Activated CD8-positive, alpha-beta memory T cell treated with anti-CD3 and anti-CD28 coated beads for 24 hours (primary cell): ENCODE measurements around the gene SULT6B1.
"Not testable (repeated sequence)": the region's sequence is repeated elsewhere in the genome, so short reads cannot be mapped to it uniquely, and the experiment has no call there.

Experiments used
- DNase-seq: peaks from one replicate; pipeline ENCODE4 v3.0.0-alpha.2; 2020

Gene SULT6B1, protein sequence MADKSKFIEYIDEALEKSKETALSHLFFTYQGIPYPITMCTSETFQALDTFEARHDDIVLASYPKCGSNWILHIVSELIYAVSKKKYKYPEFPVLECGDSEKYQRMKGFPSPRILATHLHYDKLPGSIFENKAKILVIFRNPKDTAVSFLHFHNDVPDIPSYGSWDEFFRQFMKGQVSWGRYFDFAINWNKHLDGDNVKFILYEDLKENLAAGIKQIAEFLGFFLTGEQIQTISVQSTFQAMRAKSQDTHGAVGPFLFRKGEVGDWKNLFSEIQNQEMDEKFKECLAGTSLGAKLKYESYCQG

DNA sequence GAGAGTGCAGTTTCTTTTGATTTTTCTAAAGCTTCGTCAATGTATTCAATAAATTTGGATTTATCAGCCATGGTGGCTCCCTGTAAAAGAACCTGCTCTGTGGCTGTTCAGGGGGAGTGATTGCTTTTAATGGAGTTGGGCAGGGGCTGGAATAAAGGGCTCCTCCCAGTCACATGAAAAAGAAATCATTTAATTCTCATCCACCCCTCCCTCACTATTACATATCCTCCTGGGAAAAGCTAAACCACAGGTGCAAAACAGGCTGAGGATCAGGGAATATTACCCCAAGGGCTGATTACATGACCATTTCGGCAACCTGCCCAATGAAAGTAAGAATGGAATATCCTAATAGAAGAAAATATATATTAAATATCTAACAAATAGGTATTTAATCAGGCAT lies at the start of gene SULT6B1:
TSS of gene SULT6B1 (minus strand) at position 101 of the 400 bp plus-strand sequence. CDS start at position 71, 30 bp downstream.
- DNase-seq: no peak

DNA sequence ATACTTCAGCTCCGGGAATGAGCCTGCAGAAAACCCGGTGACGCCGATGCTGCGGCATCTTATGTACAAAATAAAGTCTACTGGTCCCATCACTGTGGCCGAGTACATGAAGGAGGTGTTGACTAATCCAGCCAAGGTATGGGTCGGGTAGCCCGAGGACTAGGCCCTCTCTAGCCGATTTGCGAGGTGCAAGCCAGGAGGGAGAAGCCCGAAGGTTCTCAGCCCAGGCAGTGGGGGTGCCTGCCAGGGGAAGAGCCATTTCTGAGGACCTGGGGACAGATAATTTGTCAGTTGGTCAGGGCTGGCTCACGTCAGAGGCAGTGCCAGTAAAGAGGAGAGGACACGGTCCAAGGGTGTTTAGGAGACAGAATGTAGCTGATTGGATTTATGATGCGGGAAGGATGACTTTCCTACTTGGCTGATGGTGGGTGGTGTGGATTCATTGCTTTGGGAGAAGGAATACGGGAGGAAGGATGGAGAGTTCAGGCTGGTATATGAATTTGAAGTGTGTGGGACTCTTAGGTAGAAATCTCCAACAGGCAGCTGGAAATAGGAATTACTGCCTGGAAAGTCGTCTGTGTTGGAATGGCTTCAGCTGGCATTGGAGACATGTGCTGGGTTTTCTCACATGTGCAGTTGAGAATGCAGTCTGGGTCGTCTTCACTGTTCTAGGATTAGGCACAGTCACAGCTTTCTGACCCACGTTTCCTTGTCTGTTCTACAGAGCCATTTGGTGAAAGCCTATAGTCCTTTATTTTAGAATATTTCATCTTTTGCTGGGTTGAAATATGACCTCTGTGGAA lies 43.9 kb upstream of the SULT6B1 start:
- peak; percentile 66 for DNase-seq

DNA sequence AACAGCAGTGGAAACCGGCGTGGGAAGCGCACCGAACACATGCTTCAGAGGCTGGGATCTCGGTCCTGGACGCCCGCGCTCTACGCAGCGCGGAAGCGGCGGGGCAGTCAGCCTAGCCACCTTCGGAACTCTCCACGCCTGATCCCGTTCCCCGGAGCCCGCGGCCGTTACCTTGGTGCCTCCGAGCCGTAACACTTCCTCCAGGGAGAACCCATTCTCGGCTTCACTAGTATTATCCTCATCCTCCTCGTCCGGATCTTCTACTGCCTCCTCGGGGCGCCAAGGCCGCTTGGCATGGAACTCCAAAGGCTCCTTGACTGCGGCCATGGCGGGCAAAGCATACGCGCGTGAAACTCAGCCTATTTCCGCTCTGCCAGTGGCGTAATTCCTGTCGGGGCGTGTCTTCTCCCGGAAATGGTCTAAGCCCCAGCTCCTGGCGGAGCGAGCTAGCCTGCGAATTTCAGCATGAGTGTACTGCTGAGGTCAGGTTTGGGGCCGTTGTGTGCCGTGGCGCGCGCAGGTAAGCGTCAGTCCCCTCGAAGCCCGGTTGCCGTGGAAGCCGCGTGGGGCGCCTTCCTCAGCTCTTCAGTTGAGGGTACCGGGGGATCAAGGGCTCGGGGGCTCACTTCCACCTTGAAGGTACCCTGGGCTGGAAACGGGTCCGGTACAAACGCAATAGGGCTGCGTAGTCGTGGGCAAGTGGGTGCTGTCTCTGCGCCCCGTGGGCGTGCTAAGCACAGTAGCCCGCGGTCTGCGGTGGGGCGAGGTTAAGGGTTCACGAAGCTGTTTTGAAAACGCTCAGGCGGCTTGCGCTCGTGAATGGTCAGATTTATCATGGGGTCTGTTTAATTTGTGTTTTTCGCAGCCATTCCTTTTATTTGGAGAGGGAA lies 43.0 kb upstream of the SULT6B1 start, which contains the start of the genes CEBPZ and NDUFAF7:
TSS of gene CEBPZ (minus strand) at position 356 of the 890 bp plus-strand sequence. CDS start at position 327, 29 bp downstream.
TSS of gene NDUFAF7 (plus strand) at position 418 of the 890 bp plus-strand sequence. CDS start at position 466, 48 bp downstream.
- peak; percentile 94 for DNase-seq

DNA sequence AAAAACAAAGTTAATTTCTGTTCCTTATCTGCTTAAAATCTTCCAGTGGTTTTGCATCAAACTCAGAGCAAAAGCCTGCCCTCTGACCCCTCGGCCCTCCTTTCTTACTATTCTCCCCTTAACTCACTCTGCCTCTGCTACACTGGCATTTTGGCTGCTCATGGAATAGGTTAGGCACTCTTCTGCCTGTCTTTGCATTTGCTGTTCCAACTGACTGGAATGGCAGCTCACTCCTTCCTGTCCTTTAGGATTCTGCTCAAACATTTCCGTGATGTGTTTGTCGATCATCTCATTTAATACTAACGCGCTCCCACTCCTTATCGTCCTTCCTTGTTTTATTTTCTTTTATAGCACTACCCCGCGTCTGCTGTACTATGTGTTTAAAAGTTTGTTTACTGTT lies 42.1 kb upstream of the SULT6B1 start:
- no peak for DNase-seq

DNA sequence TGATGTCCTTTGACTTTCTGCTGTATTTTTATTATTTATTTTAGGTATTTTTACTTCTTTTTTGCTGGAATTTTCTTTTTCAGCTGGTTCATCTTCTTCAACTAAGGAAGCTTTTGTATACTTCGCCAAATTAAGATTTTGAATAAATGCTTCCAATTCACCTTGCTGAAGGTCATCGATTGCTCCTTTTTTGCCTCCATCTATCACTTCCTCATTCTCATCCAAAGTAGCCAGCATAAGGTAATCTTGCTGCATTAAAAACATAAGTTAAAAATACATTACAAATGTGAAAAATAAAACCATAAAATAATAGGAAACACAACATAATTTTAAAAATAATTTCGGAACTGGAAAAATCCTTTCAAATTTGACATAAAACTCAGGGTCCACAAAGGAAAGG lies 40.3 kb upstream of the SULT6B1 start:
- no peak for DNase-seq

DNA sequence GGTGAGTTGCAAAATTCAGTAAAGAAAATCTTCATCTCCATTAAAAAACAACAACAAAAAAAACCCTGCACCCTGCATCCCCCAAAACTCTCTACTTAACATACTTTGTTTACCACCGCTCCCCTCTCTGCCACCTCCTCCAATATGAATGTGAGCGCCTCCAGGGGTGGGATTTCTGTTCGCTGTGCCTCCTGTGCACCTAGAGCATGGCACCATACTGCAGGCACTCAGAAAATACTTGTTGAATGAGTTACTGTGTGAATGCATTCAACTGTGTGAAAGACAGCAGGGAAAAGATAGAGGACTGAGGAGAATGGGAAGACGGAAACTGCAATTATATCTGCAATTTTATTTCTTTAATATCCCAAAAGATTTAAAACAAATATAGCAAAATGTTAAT lies 38.4 kb upstream of the SULT6B1 start:
- DNase-seq: no peak

DNA sequence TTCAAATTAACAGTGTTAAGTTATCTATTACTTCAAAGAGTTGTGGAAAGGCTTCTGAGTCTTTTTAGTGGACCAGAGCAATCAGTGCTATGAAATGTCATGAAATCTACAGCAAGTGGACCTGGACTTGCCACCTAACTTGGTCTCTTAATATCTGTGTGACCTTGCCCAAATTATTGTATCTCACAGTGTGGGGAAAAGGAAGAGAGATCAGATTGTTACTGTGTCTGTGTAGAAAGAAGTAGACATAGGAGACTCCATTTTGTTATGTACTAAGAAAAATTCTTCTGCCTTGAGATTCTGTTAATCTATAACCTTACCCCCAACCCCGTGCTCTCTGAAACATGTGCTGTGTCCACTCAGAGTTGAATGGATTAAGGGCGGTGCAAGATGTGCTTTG lies 36.7 kb upstream of the SULT6B1 start:
- not testable (repeated sequence) for DNase-seq

DNA sequence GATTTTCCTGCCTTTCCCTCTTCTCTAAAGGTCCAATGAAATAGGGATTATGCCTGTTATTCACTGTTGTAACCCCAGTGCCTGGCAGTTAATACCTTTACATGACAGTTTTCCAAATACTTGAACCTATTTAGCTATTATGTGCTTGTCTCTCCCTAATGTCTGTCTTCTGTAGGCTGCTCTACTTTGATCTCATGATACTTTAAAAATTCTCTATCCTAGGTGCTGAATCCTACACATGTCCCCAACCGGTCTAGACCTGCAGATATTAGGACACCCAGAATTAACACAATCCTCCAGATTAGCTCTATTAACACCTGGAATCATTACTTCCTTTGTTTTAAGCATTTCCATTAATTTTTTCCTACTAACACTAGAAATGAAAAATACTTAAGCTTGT lies 35.6 kb upstream of the SULT6B1 start:
- no peak for DNase-seq

DNA sequence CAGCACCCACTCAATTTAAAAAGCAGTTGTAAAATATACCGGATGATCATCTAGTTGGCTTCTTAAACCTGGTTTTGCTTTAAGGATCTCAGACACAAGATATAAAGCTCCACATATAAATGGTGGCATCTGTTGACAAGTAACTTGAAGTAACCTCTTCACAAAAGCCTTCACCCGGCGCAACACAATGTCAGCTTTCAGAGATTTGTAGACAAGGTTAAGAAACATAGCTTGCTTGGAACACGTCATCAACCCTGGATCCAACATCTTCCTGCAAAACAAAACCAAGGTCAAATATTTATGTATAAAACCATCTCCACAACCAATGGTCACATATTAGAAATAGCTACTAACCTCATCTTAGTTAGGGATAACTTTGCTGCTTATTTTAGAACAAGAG lies 34.7 kb upstream of the SULT6B1 start:
- DNase-seq: no peak

DNA sequence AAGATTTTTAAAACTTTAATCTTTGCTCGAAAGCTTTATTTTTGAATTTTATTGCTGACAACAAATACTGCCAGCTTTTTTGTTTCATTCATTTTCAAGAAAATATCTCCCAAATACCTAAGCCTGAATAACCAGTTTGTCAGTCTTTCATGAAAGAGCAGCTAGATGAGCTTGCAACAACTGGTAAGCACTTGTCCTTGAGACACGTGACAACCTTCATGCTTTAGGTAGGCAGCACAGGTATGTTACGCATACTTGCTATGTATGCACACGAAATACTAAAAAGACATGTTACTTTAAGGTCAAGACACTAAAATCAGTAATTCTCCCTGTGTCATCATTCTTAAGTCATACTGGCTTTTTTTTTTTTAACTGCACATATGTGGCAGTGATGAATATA lies 30.6 kb upstream of the SULT6B1 start:
- no peak for DNase-seq

DNA sequence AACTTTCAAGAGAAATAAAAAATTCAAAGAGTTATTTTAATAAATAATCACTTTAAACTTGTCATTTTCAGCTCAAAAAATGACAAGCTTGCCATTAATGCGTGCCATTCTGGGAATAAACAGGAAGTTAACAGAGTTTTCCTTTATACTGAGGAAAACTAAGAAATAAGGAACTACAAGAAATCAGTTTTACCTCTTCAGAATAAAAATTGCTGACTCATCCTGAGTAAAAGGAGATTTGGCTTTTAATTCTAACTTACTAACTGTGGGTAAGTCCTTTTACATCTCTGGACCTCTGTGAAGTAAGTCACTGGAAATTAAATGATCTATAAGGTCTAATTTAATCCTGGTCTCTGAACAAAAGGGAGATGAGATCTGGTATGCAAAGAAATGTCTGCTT lies 26.8 kb upstream of the SULT6B1 start:
- no peak for DNase-seq

DNA sequence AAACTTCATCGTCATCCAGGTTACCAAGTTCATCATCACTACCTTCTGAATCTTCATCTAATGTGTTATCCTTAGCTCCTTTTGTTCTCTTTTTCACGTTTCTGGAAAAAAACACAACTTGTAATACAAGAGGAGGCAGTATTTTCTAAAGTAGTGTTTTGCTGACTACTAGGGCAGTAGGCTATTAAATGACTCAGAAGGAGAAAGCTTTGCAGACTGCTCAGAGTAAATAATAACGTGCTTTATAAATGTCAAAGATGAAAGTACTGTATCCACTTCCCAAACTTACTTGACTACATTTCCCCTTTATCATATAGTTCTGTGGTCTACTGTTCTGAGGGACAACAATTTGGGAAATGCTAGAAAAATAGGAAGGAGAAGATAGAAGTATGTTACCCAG lies 23.5 kb upstream of the SULT6B1 start:
- no peak for DNase-seq

DNA sequence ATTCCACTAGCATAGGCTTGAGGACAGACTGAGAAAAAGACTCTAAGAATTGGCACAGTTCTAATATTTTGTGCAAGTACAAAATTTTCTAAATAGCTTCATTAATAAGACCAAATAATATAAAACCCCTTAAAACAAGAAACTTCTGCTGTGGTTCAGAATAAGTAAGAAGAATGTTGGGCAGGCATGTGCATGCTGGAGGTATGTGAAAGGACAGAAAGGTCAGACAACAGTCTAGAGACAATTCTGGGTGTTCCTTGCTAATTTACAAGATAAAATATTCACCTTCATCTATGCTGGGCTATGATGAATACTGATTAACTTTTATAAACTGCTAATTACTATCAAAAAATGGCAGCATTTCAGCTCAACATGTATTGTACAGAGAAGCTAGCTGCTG lies 22.7 kb upstream of the SULT6B1 start:
- DNase-seq: no peak

DNA sequence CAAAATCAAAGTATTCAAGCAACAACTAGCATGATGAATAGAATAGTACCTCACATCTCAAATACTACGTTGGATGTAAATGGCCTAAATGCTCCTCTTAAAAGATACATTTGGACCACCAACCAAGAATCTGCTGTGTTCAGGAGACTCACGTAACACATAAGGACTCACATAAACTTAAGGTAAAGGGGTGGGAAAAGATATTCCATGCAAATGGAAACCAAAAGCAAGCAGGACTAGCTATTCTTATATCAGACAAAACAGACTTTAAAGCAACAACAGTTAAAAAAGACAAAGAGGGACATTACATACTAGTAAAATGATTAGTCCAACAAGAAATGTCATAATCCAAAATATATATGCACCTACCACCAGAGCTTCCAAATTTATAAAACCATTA lies 18.3 kb upstream of the SULT6B1 start:
- DNase-seq: not testable (repeated sequence)

DNA sequence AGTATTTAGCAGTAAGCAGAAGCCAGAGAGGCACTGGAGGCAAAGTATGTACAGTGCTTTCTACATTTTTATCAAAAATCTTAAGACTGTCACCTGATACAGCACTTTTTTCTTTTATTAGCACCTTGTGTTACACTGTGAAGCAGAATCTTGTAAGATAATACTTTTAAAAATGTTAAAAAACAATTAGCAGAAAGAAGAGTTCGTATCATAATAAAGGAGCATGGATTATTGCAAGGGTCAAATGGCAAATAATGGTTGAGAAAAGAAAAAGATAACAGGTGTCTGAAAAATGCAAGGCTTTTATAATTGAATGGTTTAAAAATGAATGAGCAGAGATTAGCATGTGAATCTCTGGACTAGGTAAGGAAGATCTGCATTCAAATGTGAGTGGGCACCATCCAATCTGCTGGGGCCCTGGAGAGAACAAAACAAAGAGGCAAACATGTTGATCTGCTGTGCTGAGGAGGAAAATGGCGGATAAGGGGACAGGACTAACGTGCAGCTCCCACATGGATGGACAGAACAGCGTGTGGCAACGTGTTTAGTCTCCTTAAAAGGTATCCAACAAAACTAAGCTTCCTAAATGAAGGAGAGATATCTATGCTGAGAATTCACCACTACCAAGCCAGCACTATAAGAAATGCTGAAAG lies 17.3 kb upstream of the SULT6B1 start:
- no peak for DNase-seq

DNA sequence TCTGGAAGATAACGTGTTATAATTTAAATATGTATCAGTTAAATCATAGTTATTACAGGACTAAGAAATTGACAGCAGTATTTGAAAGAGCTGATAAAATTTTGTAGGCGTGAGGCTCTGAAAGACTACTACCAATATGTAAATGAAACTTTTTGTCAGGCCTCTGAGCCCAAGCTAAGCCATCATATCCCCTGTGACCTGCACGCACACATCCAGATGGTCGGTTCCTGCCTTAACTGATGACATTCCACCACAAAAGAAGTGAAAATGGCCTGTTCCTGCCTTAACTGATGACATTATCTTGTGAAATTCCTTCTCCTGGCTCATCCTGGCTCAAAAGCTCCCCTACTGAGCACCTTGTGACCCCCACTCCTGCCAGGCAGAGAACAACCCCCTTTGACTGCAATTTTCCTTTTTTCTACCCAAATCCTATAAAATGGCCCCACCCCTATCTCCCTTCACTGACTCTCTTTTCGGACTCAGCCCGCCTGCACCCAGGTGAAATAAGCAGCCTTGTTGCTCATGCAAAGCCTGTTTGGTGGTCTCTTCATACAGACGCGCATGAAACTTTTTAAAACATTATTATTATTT lies 16.7 kb upstream of the SULT6B1 start:
- not testable (repeated sequence) for DNase-seq

DNA sequence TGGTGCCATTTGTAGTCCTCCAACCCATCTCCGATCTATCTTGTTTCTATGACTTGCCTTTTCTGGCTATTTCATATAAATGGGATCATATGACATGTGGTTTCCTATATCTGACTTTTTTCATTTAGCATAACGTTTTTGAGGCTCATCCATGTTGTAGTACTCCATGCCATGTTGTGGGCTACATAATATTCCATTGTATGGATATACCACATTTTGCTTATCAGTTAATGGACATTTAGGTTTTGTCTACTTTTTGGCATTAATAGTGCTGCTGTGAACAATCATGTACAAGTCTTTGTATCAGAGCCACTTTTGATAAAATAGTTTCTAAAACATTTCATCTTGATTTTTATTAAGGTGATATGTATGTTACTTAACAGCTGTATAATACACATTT lies 15.2 kb upstream of the SULT6B1 start:
- DNase-seq: no peak

DNA sequence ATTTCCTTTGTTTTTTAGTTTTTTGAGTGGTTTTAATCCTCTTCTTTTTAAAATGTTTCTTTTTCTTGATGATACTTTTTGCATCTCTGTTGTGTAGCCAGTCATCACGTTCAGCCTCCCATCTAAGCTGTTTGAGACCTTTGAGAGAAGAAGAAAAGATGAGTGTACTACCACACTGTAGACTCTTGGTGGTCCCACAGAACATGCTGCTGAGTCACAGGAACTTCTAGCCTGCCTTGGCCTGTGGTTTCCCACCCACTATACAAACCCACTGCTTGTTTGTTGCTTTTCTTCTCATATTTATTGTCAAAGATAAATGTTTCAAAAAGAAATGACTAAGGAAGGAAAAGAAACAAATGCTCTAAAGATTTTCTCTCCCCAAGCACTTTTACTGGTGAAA lies 13.3 kb upstream of the SULT6B1 start:
- DNase-seq: no peak

DNA sequence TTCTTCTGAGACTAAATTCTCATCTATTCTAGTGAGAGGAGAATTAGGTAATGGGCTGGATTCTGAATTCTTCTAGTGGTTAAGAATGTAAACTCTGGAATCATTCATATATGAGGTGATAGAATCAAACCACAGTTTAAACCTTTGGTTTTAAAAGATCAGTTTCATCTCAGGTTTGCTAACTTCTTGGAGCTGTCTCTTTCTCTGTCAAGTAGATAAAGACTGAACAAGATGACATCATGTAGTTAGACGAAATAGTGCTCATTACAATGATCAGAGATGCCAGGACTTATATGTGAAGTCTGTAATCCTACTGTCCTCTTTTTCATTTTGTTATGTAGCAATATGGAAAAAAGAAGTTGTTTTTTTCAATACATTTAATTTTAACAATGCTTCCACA lies 12.7 kb upstream of the SULT6B1 start:
- no peak for DNase-seq

DNA sequence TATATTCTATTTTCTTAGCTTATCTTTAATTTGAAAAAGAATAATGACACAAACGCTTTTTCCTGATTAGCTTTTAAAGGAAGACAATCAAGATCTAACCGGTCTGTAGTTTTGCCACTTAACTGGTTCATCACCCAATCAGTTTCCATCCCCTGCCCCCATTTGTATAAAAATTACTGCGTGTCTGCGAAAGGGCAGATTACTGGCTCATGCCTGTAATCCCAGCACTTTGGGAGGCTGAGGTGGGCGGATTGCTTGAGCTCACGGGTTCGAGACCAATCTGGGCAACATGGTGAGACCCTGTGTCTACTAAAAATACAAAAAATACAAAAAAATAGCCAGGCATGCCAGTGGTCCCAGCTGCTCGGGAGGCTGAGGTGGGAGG lies 10.2 kb upstream of the SULT6B1 start:
- no peak for DNase-seq

DNA sequence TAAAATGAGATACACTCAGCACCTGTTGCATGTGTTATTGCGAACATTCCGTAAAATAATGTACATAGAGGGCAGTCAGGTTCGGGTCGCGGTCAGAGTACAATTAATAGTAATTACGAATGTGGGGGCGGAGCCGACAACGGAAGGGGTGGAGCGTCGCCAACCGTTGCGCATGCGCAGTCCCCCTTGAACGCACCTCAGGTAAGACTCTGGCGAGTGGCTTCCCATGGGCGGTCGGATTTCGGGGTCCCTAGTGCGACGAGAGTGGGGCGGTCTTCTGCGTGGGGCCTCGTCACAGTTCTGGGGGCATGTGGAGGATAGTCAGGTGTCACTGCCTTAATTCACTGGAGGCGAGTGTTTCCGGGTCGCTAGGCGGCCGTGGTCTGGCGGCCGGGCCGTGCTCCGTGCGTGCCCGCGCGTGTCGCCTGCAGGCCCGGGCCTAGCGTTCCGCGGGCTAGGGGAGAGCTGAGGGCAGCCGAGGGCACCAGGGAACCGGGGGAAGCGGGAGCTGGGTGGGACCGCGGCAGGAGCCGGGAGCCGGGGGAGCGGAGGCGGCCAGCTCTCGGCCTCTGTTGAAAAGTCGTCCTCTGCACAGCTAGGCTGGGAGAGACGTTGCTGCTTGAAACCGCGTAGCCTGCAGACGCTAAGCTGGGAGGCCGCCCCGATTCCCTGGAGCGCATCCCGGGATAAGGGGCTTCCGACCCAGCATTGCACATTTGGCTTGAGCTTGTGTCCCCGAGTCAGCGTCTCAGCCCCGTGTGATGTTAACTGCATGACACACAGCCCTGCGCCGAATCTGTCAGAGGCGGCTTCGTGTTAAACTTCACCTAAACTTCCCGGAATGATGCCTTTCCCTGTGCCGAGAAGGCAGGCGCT lies 8.1 kb upstream of the SULT6B1 start, which contains the start of gene CEBPZOS:
TSS of gene CEBPZOS (plus strand) at position 177 of the 876 bp plus-strand sequence. CDS start 3,209 bp downstream, outside the sequence.
- peak; percentile 98 for DNase-seq
